Keratinocyte (primary cell): ENCODE data around the gene SKIC8.

ENCODE experiments used
- EZH2 ChIP-seq: IDR thresholded peaks from one replicate; pipeline ENCODE4 v1.6.1; 2012; ENCODE audit warnings: inconsistent platforms, mild to moderate bottlenecking, low read length, moderate library complexity
- TF ChIP-seq, protein P1 (sequence below), 3 experiments: IDR thresholded peaks in 1 of 3; conservative IDR thresholded peaks in 1 of 3; optimal IDR thresholded peaks in 1 of 3; 2 replicates in 2 of 3; 3 replicates in 1 of 3; pipeline versions ENCODE3 to v1.5.1; 2011; ENCODE audit warnings: low read length in 3 of 3, mild to moderate bottlenecking in 3 of 3, moderate library complexity in 2 of 3, control low read depth in 1 of 3, inconsistent platforms in 1 of 3; ENCODE audit not compliant: insufficient read depth in 2 of 3; ENCODE audit errors: extremely low read depth in 1 of 3

- TF ChIP-seq, protein P1, sequence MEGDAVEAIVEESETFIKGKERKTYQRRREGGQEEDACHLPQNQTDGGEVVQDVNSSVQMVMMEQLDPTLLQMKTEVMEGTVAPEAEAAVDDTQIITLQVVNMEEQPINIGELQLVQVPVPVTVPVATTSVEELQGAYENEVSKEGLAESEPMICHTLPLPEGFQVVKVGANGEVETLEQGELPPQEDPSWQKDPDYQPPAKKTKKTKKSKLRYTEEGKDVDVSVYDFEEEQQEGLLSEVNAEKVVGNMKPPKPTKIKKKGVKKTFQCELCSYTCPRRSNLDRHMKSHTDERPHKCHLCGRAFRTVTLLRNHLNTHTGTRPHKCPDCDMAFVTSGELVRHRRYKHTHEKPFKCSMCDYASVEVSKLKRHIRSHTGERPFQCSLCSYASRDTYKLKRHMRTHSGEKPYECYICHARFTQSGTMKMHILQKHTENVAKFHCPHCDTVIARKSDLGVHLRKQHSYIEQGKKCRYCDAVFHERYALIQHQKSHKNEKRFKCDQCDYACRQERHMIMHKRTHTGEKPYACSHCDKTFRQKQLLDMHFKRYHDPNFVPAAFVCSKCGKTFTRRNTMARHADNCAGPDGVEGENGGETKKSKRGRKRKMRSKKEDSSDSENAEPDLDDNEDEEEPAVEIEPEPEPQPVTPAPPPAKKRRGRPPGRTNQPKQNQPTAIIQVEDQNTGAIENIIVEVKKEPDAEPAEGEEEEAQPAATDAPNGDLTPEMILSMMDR (optimal IDR thresholded peaks at IDR 0.05 in 1 of 3, IDR thresholded peaks at IDR 0.05 in 1 of 3, conservative IDR thresholded peaks at IDR 0.05 in 1 of 3; ENCODE audit: extremely low read depth in 1 of 3, insufficient read depth in 2 of 3, low read length in 3 of 3): no peak
- TF ChIP-seq EZH2: no peak
These were observed 40.1 kb upstream of the SKIC8 start for GRCh38 chr15:78339559-78339958.
